Left cardiac atrium (tissue), 4 donors: ENCODE measurements around the gene TMPRSS2. TPM values are rescaled to one million over a fixed set of nuclear protein-coding genes. Genes with fewer than 3 reads are reported as not detected.

ENCODE experiments used
- ATAC-seq, 2 donors: fragments of 200-7000 bp; cut with Tn5 transposase; one replicate each; pipeline ENCODE4 v1.9.1; 2020; ENCODE audit warnings: mild to moderate bottlenecking in 2 of 2, moderate library complexity in 2 of 2
- DNase-seq: peaks from one replicate; pipeline ENCODE4 v3.0.0-alpha.2; 2020
- intact Hi-C, 2 donors: fragments of 100-400 bp; cut with DNase I; formaldehyde crosslinking; loops; one replicate each; pipeline versions ENCODE4 v1.14.1 to v1.15.1; 2022 to 2023
- total RNA-seq, 2 donors: library from RNA; stranded (reverse); fragmentation: NEBNext Ultra II Directional; extraction: Animal tissue kit (Norgen Biotek cat#: 25700); gene quantifications; one replicate each; pipeline ENCODE4 v1.2.1, GENCODE V29; 2021
- donor health status: DM: no; HTN: yes; CAD: no.
- donor health status: DM: no; HTN: yes; CAD: no; lungs with severe emphysema.
- donor health status: DM: yes; HTN: yes; CAD: no.
- donor health status: Dilated cardiomyopathy.

The TMPRSS2 gene
- total RNA-seq, 2 donors from 2014 or later: not detected

GRCh38 chr21:41488080-41488479 is 19.9 kb downstream of the TMPRSS2 start:
- intact Hi-C loops: no loop called here
- no peak for ATAC-seq
- no peak for DNase-seq

DNA sequence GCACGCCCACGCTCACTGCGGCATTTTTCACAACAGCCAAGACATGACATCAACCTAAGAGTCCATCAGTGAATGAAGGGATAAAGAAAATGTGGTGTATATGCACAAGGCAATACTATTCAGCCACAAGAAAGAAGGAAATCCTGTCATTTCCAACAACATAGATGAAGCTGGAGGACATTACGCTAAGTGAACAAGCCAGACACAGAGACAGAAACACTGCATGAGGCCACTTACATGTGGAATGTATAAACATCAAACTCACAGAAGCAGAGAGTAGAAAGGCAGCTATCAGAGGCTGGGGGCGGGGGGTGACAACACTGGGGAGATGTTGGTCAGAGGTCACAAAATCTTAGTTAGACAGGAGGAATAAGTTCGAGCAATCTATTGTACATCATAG is 20.9 kb downstream of the TMPRSS2 start:
- no peak for ATAC-seq
- intact Hi-C loops: no loop called here
- DNase-seq: no peak

GRCh38 chr21:41483973-41484372 is 24.0 kb downstream of the TMPRSS2 start:
- intact Hi-C loops: no loop called here
- ATAC-seq: no peak

GRCh38 chr21:41483415-41483814 is 24.5 kb downstream of the TMPRSS2 start:
- ATAC-seq: no peak
- no peak for DNase-seq
- intact Hi-C loops: no loop called here

More at GRCh38 chr21:41483973-41484372, 24.0 kb downstream of the TMPRSS2 start:
- DNase-seq: no peak

DNA sequence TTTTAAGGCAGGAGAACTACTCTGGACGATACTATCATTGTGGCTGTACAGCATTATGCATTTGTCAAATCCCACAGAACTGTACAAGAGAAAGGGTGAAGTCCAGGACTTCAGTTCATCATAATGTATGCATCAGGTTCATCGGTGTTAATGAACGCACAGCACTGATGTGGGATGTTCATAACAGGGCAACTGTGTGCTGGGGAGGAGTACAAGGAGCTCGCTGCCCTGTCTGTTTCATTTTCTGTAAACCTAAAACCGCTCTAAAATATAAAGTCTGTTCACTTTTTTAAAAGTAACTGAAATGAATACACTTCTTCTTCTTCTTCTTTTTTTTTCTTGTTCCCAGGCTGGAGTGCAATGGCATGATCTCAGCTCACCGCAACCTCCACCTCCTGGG is 25.0 kb downstream of the TMPRSS2 start:
- ATAC-seq (no peak), DNase-seq (no peak)
- intact Hi-C loops: no loop called here

- intact Hi-C loops: no loop called here
- no peak for DNase-seq
- ATAC-seq: no peak
Measured at GRCh38 chr21:41482301-41482700, 25.7 kb downstream of the TMPRSS2 start.

GRCh38 chr21:41481191-41481590 is 26.8 kb downstream of the TMPRSS2 start:
- no peak for ATAC-seq
- intact Hi-C loops: no loop called here

GRCh38 chr21:41480086-41480690 is 27.8 kb downstream of the TMPRSS2 start:
- intact Hi-C loops: no loop called here
- ATAC-seq: no peak
- no peak for DNase-seq

More at GRCh38 chr21:41481191-41481590, 26.8 kb downstream of the TMPRSS2 start:
- no peak for DNase-seq

GRCh38 chr21:41479686-41480085 is 28.3 kb downstream of the TMPRSS2 start:
- no peak for ATAC-seq
- intact Hi-C loops: no loop called here
- DNase-seq: no peak

GRCh38 chr21:41478319-41479177 is 29.4 kb downstream of the TMPRSS2 start:
- DNase-seq (no peak), ATAC-seq (no peak)
- intact Hi-C loops: no loop called here

- DNase-seq: no peak
- no peak for ATAC-seq
Measured at GRCh38 chr21:41477641-41478318, 30.2 kb downstream of the TMPRSS2 start.

DNA sequence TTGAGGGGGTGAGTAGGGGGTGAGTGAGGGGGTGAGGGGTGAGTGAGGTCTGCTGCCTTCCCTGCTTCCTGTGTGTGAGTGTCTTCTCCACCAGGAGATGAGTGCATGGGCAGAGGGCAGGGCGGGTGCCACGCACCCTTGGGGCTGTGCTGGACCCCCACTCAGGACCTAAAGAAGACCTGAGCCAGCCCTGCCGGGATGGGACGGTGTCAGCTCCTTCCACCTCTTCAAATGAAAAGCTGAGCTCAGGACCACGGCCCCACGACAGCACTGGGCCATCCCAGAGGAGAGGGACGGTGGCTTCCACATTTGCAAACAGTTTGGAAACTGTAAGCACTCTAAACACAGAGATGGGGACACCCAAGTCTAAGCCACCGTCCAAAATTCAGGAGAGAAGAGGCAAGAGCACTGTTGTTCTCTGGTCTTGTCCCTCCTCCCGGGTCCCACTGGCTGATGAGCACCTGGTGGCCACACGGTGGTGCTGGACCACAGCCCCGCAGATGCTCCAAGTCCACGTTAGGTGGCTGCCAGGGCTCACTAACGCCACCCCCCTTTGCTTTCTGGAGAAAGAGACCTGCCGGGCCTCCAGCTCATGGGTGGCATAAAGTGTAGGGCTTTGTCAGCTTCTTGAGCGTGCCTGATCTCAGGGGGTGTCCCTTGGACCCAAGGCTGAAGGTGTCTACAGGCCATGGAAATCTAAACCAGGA is 32.1 kb downstream of the TMPRSS2 start:
- intact Hi-C loops: no loop called here
- DNase-seq (no peak), ATAC-seq (no peak)

More at GRCh38 chr21:41477641-41478318, 30.2 kb downstream of the TMPRSS2 start:
- intact Hi-C loops: no loop called here

- ATAC-seq (no peak), DNase-seq (no peak)
- intact Hi-C loops: no loop called here
Measured at GRCh38 chr21:41472753-41473548, 35.0 kb downstream of the TMPRSS2 start.

GRCh38 chr21:41470054-41470453 is 37.9 kb downstream of the TMPRSS2 start:
- ATAC-seq (no peak), DNase-seq (no peak)
- intact Hi-C loops: no loop called here

- DNase-seq (no peak), ATAC-seq (no peak)
- intact Hi-C loops: no loop called here
Measured at GRCh38 chr21:41466024-41466820, 41.7 kb downstream of the TMPRSS2 start.

DNA sequence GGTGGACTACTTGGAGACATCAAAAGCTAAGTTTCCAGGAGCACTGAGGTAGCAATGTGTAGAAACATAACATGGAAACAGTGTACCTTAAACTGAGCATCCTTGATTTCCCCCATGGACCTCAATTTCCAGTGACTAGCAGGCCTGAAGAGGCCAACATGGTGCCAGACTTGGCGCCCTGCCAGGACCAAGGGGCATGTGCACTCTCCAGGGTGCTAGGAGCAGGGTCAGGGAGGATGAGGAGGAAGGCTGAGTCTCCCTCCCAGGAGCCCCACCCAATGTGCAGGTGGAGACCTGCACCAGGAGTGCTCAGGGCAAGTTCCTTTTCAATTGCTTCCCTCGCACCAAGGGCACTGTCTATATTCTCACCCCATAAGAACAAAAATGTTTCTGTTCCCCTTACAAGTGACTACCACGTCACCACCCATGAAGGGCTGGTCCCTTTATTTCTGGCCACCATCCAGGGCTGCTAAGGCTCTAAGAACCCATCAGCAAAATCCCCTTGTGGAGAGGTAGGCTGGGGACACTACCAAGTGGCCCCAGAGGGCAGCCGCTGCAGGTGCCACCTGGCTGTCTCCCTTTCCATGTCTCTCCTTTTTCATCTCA is 42.7 kb downstream of the TMPRSS2 start:
- intact Hi-C loops: no loop called here
- DNase-seq (no peak), ATAC-seq (no peak)
